Suprapubic skin (tissue), 3 donors: ENCODE measurements around the gene TXNL1.

ENCODE experiments used
- CTCF ChIP-seq, 2 donors: fragments of 200-600 bp in 1 of 2; fragments of 450-650 bp in 1 of 2; sonication (generic) in 1 of 2; IDR thresholded peaks; one replicate each; pipeline ENCODE4 v1.5.1; 2016 to 2019; ENCODE audit warnings: antibody characterized with exemption in 2 of 2, mild to moderate bottlenecking in 1 of 2, moderate library complexity in 1 of 2
- POLR2AphosphoS5 ChIP-seq, 3 donors: sonication (generic); formaldehyde crosslinking; IDR thresholded peaks; one replicate each; pipeline ENCODE4 v1.6.1; 2017; ENCODE audit warnings: antibody characterized with exemption in 3 of 3

GRCh38 chr18:56576826-56577573, 61.4 kb downstream of the TXNL1 start:
- TF ChIP-seq CTCF (IDR thresholded peaks at IDR 0.05) (no peak), POLR2AphosphoS5 (IDR thresholded peaks at IDR 0.05) (no peak)
